Activated naive CD8-positive, alpha-beta T cell treated with anti-CD3 and anti-CD28 coated beads, Interleukin-2, amount 10 ng/mL, durations not matched to agents 7 days and 5 days (primary cell): ENCODE results near the gene SLF1. TPM values are rescaled to one million over a fixed set of nuclear protein-coding genes. Genes with fewer than 3 reads are reported as not detected.

Source experiments
- ATAC-seq: fragments of 150-1000 bp; cut with Tn5 transposase; one replicate; pipeline ENCODE4 v1.10.0; 2021; ENCODE audit warnings: low read depth, moderate library complexity
- POLR2A ChIA-PET: fragments of 350-600 bp; sonication (Branson Sonifier 250); formaldehyde crosslinking; loops from one replicate; lab custom pipeline; 2021; ENCODE audit warnings: antibody characterized with exemption; lab: Charles Lee
- DNase-seq: peaks from one replicate; pipeline ENCODE4 v3.0.0; 2021
- H3K27ac Mint-ChIP-seq: one replicate; pipeline ENCODE4 v1.8.0; 2022; ENCODE audit warnings: mild to moderate bottlenecking, mixed read lengths
- H3K27me3 Mint-ChIP-seq: one replicate; pipeline ENCODE4 v1.8.0; 2022; ENCODE audit warnings: mild to moderate bottlenecking, moderate library complexity, mixed read lengths
- H3K36me3 Mint-ChIP-seq: one replicate; pipeline ENCODE4 v1.8.0; 2021; ENCODE audit warnings: mild to moderate bottlenecking, mixed read lengths
- H3K4me1 Mint-ChIP-seq: one replicate; pipeline ENCODE4 v1.8.0; 2021; ENCODE audit warnings: mixed read lengths
- H3K4me3 Mint-ChIP-seq: one replicate; pipeline ENCODE4 v1.8.0; 2022; ENCODE audit warnings: mild to moderate bottlenecking, moderate library complexity, mixed read lengths
- H3K9me3 Mint-ChIP-seq: one replicate; pipeline ENCODE4 v1.8.0; 2021; ENCODE audit warnings: mixed read lengths
- total RNA-seq, 2 experiments: library from RNA; stranded (reverse); gene quantifications; one replicate each; pipeline ENCODE4 v1.2.3, GENCODE V29; 2021

SLF1 gene
- total RNA-seq, 2 experiments from 2014 or later: 16.8 to 20.4 TPM

- Mint-ChIP-seq H3K36me3 (no peaks in the 10 kb centered on the region), H3K4me1 (peaks cover 20% of the 10 kb centered on the region), H3K27ac (no peak overlapping the region), H3K27me3 (no peaks in the 10 kb centered on the region), H3K9me3 (no peaks in the 10 kb centered on the region), H3K4me3 (no peak overlapping the region)
- POLR2A ChIA-PET: no interaction called here
- DNase-seq (no peak), ATAC-seq (no peak)
These were observed 5.4 kb downstream of the SLF1 start for GRCh38 chr5:94623877-94624276.

GRCh38 chr5:94627191-94627590 lies 8.7 kb downstream of the SLF1 start:
- DNase-seq: no peak
- Mint-ChIP-seq H3K36me3 (peaks cover 25% of the 10 kb centered on the region), H3K9me3 (no peaks in the 10 kb centered on the region), H3K4me1 (peaks cover 13% of the 10 kb centered on the region), H3K4me3 (no peak overlapping the region), H3K27ac (no peak overlapping the region), H3K27me3 (no peaks in the 10 kb centered on the region)
- POLR2A ChIA-PET: no interaction called here
- ATAC-seq: no peak

- H3K27me3 Mint-ChIP-seq: no peaks in the 10 kb centered on the region
- peaks cover 5% of the 10 kb centered on the region for H3K9me3 Mint-ChIP-seq
- no peak overlapping the region for H3K4me3 Mint-ChIP-seq
- peaks cover 57% of the 10 kb centered on the region for H3K36me3 Mint-ChIP-seq
- POLR2A ChIA-PET: no interaction called here
- H3K27ac Mint-ChIP-seq: no peak overlapping the region
- DNase-seq (no peak), ATAC-seq (no peak)
- peaks cover 10% of the 10 kb centered on the region for H3K4me1 Mint-ChIP-seq
These were observed 13.6 kb downstream of the SLF1 start for GRCh38 chr5:94632024-94632423.

- peaks cover 10% of the 10 kb centered on the region for H3K9me3 Mint-ChIP-seq
- no peaks in the 10 kb centered on the region for H3K27me3 Mint-ChIP-seq
- H3K27ac Mint-ChIP-seq: no peak overlapping the region
- POLR2A ChIA-PET: no interaction called here
- H3K4me3 Mint-ChIP-seq: no peak overlapping the region
- peaks cover 3% of the 10 kb centered on the region for H3K4me1 Mint-ChIP-seq
- peaks cover 72% of the 10 kb centered on the region for H3K36me3 Mint-ChIP-seq
- ATAC-seq (no peak), DNase-seq (no peak)
These were observed 21.7 kb downstream of the SLF1 start for GRCh38 chr5:94640176-94640575.

GRCh38 chr5:94645053-94645452 lies 26.6 kb downstream of the SLF1 start:
- Mint-ChIP-seq H3K4me3 (no peak overlapping the region), H3K4me1 (no peaks in the 10 kb centered on the region), H3K9me3 (peaks cover 2% of the 10 kb centered on the region), H3K27me3 (no peaks in the 10 kb centered on the region), H3K27ac (no peak overlapping the region), H3K36me3 (peaks cover 38% of the 10 kb centered on the region)
- POLR2A ChIA-PET: no interaction called here
- DNase-seq: no peak
- no peak for ATAC-seq

- POLR2A ChIA-PET: no interaction called here
- DNase-seq: no peak
- no peaks in the 10 kb centered on the region for H3K27me3 Mint-ChIP-seq
- no peak overlapping the region for H3K4me3 Mint-ChIP-seq
- H3K36me3 Mint-ChIP-seq: peaks cover 26% of the 10 kb centered on the region
- no peak for ATAC-seq
- H3K27ac Mint-ChIP-seq: no peak overlapping the region
- no peaks in the 10 kb centered on the region for H3K4me1 Mint-ChIP-seq
- no peaks in the 10 kb centered on the region for H3K9me3 Mint-ChIP-seq
These were observed 28.3 kb downstream of the SLF1 start for GRCh38 chr5:94646758-94647157.

GRCh38 chr5:94649874-94650273 lies 31.4 kb downstream of the SLF1 start:
- Mint-ChIP-seq H3K4me1 (peaks cover 2% of the 10 kb centered on the region), H3K36me3 (peaks cover 26% of the 10 kb centered on the region), H3K4me3 (no peak overlapping the region), H3K27ac (no peak overlapping the region), H3K27me3 (no peaks in the 10 kb centered on the region), H3K9me3 (peaks cover 3% of the 10 kb centered on the region)
- ATAC-seq: no peak
- no peak for DNase-seq
- POLR2A ChIA-PET: no interaction called here

GRCh38 chr5:94658272-94658671 lies 39.8 kb downstream of the SLF1 start:
- ATAC-seq: no peak
- POLR2A ChIA-PET: no interaction called here
- Mint-ChIP-seq H3K4me3 (no peak overlapping the region), H3K27ac (no peak overlapping the region), H3K27me3 (no peaks in the 10 kb centered on the region), H3K4me1 (no peaks in the 10 kb centered on the region), H3K9me3 (peaks cover 38% of the 10 kb centered on the region), H3K36me3 (peaks cover 69% of the 10 kb centered on the region)
- no peak for DNase-seq

GRCh38 chr5:94660506-94660905 lies 42.0 kb downstream of the SLF1 start:
- POLR2A ChIA-PET: no interaction called here

GRCh38 chr5:94661086-94661485 lies 42.6 kb downstream of the SLF1 start:
- POLR2A ChIA-PET: no interaction called here

More at GRCh38 chr5:94660506-94660905, 42.0 kb downstream of the SLF1 start:
- H3K4me3 Mint-ChIP-seq: no peak overlapping the region
- DNase-seq (no peak), ATAC-seq (no peak)
- H3K27me3 Mint-ChIP-seq: no peaks in the 10 kb centered on the region
- no peak overlapping the region for H3K27ac Mint-ChIP-seq
- peaks cover 56% of the 10 kb centered on the region for H3K36me3 Mint-ChIP-seq
- H3K9me3 Mint-ChIP-seq: peaks cover 32% of the 10 kb centered on the region
- H3K4me1 Mint-ChIP-seq: no peaks in the 10 kb centered on the region

GRCh38 chr5:94667937-94668336 lies 49.5 kb downstream of the SLF1 start:
- Mint-ChIP-seq H3K4me3 (no peak overlapping the region), H3K27me3 (no peaks in the 10 kb centered on the region), H3K27ac (no peak overlapping the region), H3K4me1 (peaks cover 5% of the 10 kb centered on the region), H3K9me3 (no peaks in the 10 kb centered on the region), H3K36me3 (peaks cover 24% of the 10 kb centered on the region)
- DNase-seq (no peak), ATAC-seq (no peak)
- POLR2A ChIA-PET: no interaction called here

More at GRCh38 chr5:94661086-94661485, 42.6 kb downstream of the SLF1 start:
- Mint-ChIP-seq H3K4me1 (no peaks in the 10 kb centered on the region), H3K36me3 (peaks cover 50% of the 10 kb centered on the region), H3K4me3 (no peak overlapping the region), H3K9me3 (peaks cover 27% of the 10 kb centered on the region), H3K27ac (no peak overlapping the region), H3K27me3 (no peaks in the 10 kb centered on the region)
- DNase-seq (no peak), ATAC-seq (no peak)

GRCh38 chr5:94670726-94671125 lies 52.3 kb downstream of the SLF1 start:
- POLR2A ChIA-PET: no interaction called here
- peaks cover 6% of the 10 kb centered on the region for H3K4me1 Mint-ChIP-seq
- H3K4me3 Mint-ChIP-seq: no peak overlapping the region
- no peaks in the 10 kb centered on the region for H3K9me3 Mint-ChIP-seq
- H3K27ac Mint-ChIP-seq: no peak overlapping the region
- DNase-seq (no peak), ATAC-seq (no peak)
- H3K36me3 Mint-ChIP-seq: peaks cover 29% of the 10 kb centered on the region
- H3K27me3 Mint-ChIP-seq: no peaks in the 10 kb centered on the region

GRCh38 chr5:94672746-94673145 lies 54.3 kb downstream of the SLF1 start:
- Mint-ChIP-seq H3K9me3 (no peaks in the 10 kb centered on the region), H3K27me3 (no peaks in the 10 kb centered on the region), H3K4me1 (peaks cover 6% of the 10 kb centered on the region), H3K27ac (no peak overlapping the region), H3K4me3 (no peak overlapping the region), H3K36me3 (peaks cover 26% of the 10 kb centered on the region)
- POLR2A ChIA-PET: no interaction called here
- no peak for DNase-seq
- no peak for ATAC-seq

- DNase-seq (no peak), ATAC-seq (no peak)
- Mint-ChIP-seq H3K27ac (no peak overlapping the region), H3K36me3 (peaks cover 24% of the 10 kb centered on the region), H3K27me3 (no peaks in the 10 kb centered on the region), H3K9me3 (no peaks in the 10 kb centered on the region), H3K4me3 (no peak overlapping the region), H3K4me1 (peaks cover 6% of the 10 kb centered on the region)
- POLR2A ChIA-PET: no interaction called here
These were observed 56.3 kb downstream of the SLF1 start for GRCh38 chr5:94674490-94675382.
